KMS-11 (cell line): Measurements from ENCODE around the gene PLEKHA4.

Experiments
- H2AFZ ChIP-seq: fragments of 200-600 bp; sonication (generic); 2 replicates; pipeline ENCODE4 v1.6.1; 2016; ENCODE audit warnings: antibody characterized with exemption, mixed run types, low read depth
- H3K27ac ChIP-seq: fragments of 200-600 bp; sonication (generic); 2 replicates; pipeline ENCODE4 v1.6.1; 2016; ENCODE audit warnings: mild to moderate bottlenecking, mixed run types
- H3K27me3 ChIP-seq: fragments of 200-600 bp; sonication (generic); 2 replicates; pipeline ENCODE4 v1.6.1; 2017; ENCODE audit warnings: mild to moderate bottlenecking, low read depth, mixed run types, moderate library complexity; ENCODE audit not compliant: insufficient read depth
- H3K36me3 ChIP-seq: fragments of 200-600 bp; sonication (generic); 2 replicates; pipeline ENCODE4 v1.6.1; 2017; ENCODE audit warnings: mild to moderate bottlenecking, mixed run types; ENCODE audit not compliant: insufficient read depth
- H3K4me1 ChIP-seq: fragments of 200-600 bp; sonication (generic); 2 replicates; pipeline ENCODE4 v1.6.1; 2016; ENCODE audit warnings: mild to moderate bottlenecking, low read depth, mixed run types; ENCODE audit not compliant: poor library complexity, severe bottlenecking
- H3K4me2 ChIP-seq: fragments of 200-600 bp; sonication (generic); 2 replicates; pipeline ENCODE4 v1.7.0; 2016; ENCODE audit warnings: mild to moderate bottlenecking, mixed run types
- H3K4me3 ChIP-seq: fragments of 200-600 bp; sonication (generic); IDR thresholded peaks from 2 replicates; pipeline ENCODE4 v1.6.1; 2017; ENCODE audit warnings: low read depth, low read length, mixed read lengths; ENCODE audit not compliant: insufficient read depth
- H3K79me2 ChIP-seq: fragments of 200-600 bp; sonication (generic); 2 replicates; pipeline ENCODE4 v1.6.1; 2016; ENCODE audit warnings: low read depth, mixed run types; ENCODE audit not compliant: insufficient read depth
- H3K9ac ChIP-seq: fragments of 200-600 bp; sonication (generic); 2 replicates; pipeline ENCODE4 v1.6.1; 2016; ENCODE audit warnings: mild to moderate bottlenecking, mixed run types
- H4K20me1 ChIP-seq: fragments of 200-600 bp; sonication (generic); 2 replicates; pipeline ENCODE4 v1.6.1; 2016; ENCODE audit warnings: mild to moderate bottlenecking, mixed run types; ENCODE audit not compliant: insufficient read depth
- TF ChIP-seq, protein P1 (sequence below): fragments of 200-600 bp; sonication (generic); conservative IDR thresholded peaks from 2 replicates; pipeline ENCODE4 v1.6.1; 2017; ENCODE audit warnings: low read depth, mild to moderate bottlenecking, antibody characterized with exemption, low read length, moderate library complexity, mixed read lengths

The PLEKHA4 gene

DNA sequence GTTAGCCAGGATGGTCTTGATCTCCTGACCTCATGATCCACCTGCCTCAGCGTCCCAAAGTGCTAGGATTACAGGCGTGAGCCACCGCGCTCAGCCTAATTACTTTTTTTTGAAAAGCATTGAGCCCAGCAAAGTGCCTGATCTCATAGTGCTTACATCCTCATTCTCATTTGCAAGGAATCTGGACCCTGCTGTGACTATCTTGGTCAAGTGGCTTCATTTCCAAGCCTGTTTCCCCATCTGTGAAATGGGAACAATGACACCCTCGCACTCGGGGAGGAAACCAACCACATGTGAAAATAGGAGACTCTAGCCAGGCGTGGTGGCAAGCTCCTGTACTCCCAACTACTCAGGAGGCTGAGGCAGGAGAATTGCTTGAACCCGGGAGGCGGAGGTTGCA lies 1.6 kb upstream of the PLEKHA4 start:
- H3K4me3 ChIP-seq, result no peak overlapping the region
- H3K4me2 ChIP-seq, result no peak overlapping the region

DNA sequence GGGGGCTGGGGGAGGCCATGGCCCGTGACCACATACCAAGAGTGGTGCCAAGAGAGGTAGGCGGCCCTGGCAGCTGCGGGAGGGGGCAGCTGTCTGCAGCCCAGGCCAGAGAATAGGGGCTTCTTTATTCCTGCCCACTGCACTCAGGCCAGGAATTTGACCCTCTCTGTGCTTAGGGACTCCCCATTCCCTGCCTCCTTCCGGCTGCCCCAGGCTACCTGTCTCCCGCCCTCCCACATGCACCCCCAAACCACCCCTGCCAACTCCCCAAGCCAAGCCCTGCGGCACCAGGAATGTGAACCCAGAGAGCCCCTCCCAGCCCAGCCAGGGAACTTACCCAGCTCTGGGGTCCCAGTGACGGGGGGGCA lies 687 bp downstream of the PLEKHA4 start:
- no peak overlapping the region for H3K4me2 ChIP-seq
- no peak overlapping the region for H3K27ac ChIP-seq
- TF ChIP-seq, protein P1, sequence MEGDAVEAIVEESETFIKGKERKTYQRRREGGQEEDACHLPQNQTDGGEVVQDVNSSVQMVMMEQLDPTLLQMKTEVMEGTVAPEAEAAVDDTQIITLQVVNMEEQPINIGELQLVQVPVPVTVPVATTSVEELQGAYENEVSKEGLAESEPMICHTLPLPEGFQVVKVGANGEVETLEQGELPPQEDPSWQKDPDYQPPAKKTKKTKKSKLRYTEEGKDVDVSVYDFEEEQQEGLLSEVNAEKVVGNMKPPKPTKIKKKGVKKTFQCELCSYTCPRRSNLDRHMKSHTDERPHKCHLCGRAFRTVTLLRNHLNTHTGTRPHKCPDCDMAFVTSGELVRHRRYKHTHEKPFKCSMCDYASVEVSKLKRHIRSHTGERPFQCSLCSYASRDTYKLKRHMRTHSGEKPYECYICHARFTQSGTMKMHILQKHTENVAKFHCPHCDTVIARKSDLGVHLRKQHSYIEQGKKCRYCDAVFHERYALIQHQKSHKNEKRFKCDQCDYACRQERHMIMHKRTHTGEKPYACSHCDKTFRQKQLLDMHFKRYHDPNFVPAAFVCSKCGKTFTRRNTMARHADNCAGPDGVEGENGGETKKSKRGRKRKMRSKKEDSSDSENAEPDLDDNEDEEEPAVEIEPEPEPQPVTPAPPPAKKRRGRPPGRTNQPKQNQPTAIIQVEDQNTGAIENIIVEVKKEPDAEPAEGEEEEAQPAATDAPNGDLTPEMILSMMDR, result no peak
- no peaks in the 10 kb centered on the region for H4K20me1 ChIP-seq
- H3K27me3 ChIP-seq, result peaks cover 49% of the 10 kb centered on the region
- no peaks in the 10 kb centered on the region for H3K36me3 ChIP-seq
- no peak overlapping the region for H3K4me3 ChIP-seq
- H3K4me1 ChIP-seq, result peaks cover 7% of the 10 kb centered on the region
- H3K79me2 ChIP-seq, result peaks cover 5% of the 10 kb centered on the region
- no peak overlapping the region for H2AFZ ChIP-seq
- no peak overlapping the region for H3K9ac ChIP-seq

More for the DNA sequence above, 1.6 kb upstream of the PLEKHA4 start:
- Histone ChIP-seq H3K79me2 (peaks cover 26% of the 10 kb centered on the region), H3K27ac (no peak overlapping the region), H3K27me3 (peaks cover 36% of the 10 kb centered on the region; the same call in 1 of the 2 replicates), H2AFZ (no peak overlapping the region), H3K9ac (no peak overlapping the region), H3K36me3 (no peaks in the 10 kb centered on the region), H4K20me1 (no peaks in the 10 kb centered on the region), H3K4me1 (peaks cover 20% of the 10 kb centered on the region)
- TF ChIP-seq, protein P1, result no peak

DNA sequence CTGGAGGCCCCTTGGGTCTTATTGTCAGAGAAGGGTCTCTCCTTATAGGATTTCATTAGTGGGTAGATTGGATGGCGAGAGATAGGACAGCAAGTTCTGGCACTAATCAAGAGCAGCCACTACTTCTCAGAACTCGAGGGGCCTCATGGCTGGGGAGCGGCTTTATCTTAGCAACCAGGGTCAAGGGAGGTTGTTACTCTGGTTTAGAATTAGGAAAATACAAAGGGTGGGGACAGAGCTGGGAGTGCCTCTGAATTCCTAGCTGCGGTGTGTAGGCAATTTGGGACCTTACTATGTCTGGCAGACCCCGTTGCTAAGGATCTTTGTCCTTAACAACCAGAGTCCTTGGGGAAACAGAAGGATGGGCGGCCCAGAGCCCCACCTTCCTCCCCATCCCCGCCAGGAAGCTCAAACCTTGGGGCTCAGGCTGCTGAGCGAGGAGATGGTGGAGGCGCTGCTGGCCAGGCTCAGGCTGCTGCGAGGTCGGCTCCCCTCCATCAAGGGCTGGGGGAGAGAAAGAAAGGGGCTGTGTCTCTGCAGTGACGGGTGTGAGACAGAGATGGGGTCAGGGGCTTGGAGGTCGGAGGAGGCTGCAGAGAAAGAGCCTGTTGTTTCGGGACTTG lies 1.2 kb downstream of the PLEKHA4 start:
- Histone ChIP-seq H4K20me1 (no peaks in the 10 kb centered on the region), H3K27ac (no peak overlapping the region), H2AFZ (no peak overlapping the region), H3K4me2 (no peak overlapping the region), H3K4me1 (peaks cover 7% of the 10 kb centered on the region), H3K9ac (no peak overlapping the region), H3K4me3 (no peak overlapping the region), H3K36me3 (no peaks in the 10 kb centered on the region), H3K27me3 (peaks cover 49% of the 10 kb centered on the region), H3K79me2 (0 out of 2 replicates have a peak, but pooled peaks cover under 1% of the 10 kb centered on the region)
- TF ChIP-seq, protein P1, result no peak

DNA sequence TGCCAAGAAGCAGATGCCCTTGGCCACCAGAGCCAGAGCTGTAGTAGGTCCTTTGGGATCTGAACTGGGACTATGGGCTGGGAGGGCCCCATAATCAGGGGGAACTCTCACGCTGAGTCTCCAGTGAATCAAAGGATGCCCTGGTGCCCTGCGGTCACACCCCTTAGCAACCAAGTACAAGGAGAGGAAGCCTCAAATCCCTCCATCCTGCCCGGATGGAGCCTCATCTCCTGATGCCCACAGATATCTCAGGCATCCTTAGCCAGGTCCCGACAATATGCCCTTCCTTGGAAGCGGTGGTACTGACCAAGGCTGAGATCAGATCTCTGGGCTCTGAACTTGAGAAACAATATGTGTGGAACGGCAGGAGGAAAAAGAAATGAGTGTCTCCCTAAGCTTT lies 1.7 kb downstream of the PLEKHA4 start:
- no peak overlapping the region for H3K9ac ChIP-seq
- no peaks in the 10 kb centered on the region for H3K36me3 ChIP-seq
- no peak overlapping the region for H2AFZ ChIP-seq
- no peaks in the 10 kb centered on the region for H3K79me2 ChIP-seq
- no peak overlapping the region for H3K27ac ChIP-seq
- no peaks in the 10 kb centered on the region for H4K20me1 ChIP-seq
- H3K4me1 ChIP-seq, result peaks cover 7% of the 10 kb centered on the region
- peaks cover 49% of the 10 kb centered on the region for H3K27me3 ChIP-seq
- TF ChIP-seq, protein P1, result no peak
- no peak overlapping the region for H3K4me3 ChIP-seq
- H3K4me2 ChIP-seq, result no peak overlapping the region; the same call in 1 of the 2 replicates
